Measurements from ENCODE around the gene TRPT1. TPM values are rescaled to one million over a fixed set of nuclear protein-coding genes. Genes with fewer than 3 reads are reported as not detected.

TRPT1 gene
- total and polyA plus RNA-seq, 9 of the 15 experiments (the other 6 are each of a cell fraction or from before 2014, with no cell fraction given): 4.6 to 41.7 (median 23.1) TPM

- 0 out of 2 replicates have a peak, but pooled peaks have one; percentile 21 for TF ChIP-seq ZBTB1 (CRISPR knock-in tag; IDR thresholded peaks at IDR 0.05; ENCODE audit: borderline replicate concordance, low read depth)
- no peak; the same call in 1 of the 2 replicates for TF ChIP-seq GATAD2B (IDR thresholded peaks at IDR 0.05; ENCODE audit: borderline replicate concordance)
- no peak for TF ChIP-seq NFYB (IDR thresholded peaks at IDR 0.05; ENCODE audit: extremely low read depth, insufficient read length)
- TF ChIP-seq L3MBTL2 (IDR thresholded peaks at IDR 0.05): no peak
- TF ChIP-seq POU5F1 (IDR thresholded peaks at IDR 0.05; ENCODE audit: borderline replicate concordance, low read depth, low read length, partially characterized antibody): no peak
- TF ChIP-seq SRSF3 (IDR thresholded peaks at IDR 0.05; ENCODE audit: insufficient read depth, low read length): no peak
- TF ChIP-seq ZBTB34 (CRISPR knock-in tag; IDR thresholded peaks at IDR 0.05): no peak
- TF ChIP-seq ZNF24 (IDR thresholded peaks at IDR 0.05): no peak
- no peak for TF ChIP-seq FOXJ2 (tag; IDR thresholded peaks at IDR 0.05)
- no peak for TF ChIP-seq ZNF785 (CRISPR knock-in tag; IDR thresholded peaks at IDR 0.05)
- TF ChIP-seq MCM3 (IDR thresholded peaks at IDR 0.05): no peak
- TF ChIP-seq CBX5 (IDR thresholded peaks at IDR 0.05; ENCODE audit: borderline replicate concordance, low read depth): no peak
- TF ChIP-seq MITF (IDR thresholded peaks at IDR 0.05): no peak
- 0 out of 2 replicates have a peak, but pooled peaks have one; percentile 8 for TF ChIP-seq ZNF263 (CRISPR knock-in tag; IDR thresholded peaks at IDR 0.05; ENCODE audit: borderline replicate concordance)
- no peak for TF ChIP-seq YBX1 (IDR thresholded peaks at IDR 0.05)
- TF ChIP-seq PRMT5 (CRISPR knock-in tag; IDR thresholded peaks at IDR 0.05): no peak
- TF ChIP-seq ZNF133 (CRISPR knock-in tag; IDR thresholded peaks at IDR 0.05): no peak
- TF ChIP-seq, protein P1, sequence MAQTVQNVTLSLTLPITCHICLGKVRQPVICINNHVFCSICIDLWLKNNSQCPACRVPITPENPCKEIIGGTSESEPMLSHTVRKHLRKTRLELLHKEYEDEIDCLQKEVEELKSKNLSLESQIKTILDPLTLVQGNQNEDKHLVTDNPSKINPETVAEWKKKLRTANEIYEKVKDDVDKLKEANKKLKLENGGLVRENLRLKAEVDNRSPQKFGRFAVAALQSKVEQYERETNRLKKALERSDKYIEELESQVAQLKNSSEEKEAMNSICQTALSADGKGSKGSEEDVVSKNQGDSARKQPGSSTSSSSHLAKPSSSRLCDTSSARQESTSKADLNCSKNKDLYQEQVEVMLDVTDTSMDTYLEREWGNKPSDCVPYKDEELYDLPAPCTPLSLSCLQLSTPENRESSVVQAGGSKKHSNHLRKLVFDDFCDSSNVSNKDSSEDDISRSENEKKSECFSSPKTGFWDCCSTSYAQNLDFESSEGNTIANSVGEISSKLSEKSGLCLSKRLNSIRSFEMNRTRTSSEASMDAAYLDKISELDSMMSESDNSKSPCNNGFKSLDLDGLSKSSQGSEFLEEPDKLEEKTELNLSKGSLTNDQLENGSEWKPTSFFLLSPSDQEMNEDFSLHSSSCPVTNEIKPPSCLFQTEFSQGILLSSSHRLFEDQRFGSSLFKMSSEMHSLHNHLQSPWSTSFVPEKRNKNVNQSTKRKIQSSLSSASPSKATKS (CRISPR knock-in tag; IDR thresholded peaks at IDR 0.05): no peak
- 0 out of 2 replicates have a peak, but pooled peaks have one; percentile 26 for TF ChIP-seq NR3C1 (CRISPR knock-in tag; IDR thresholded peaks at IDR 0.05)
- TF ChIP-seq JUND (IDR thresholded peaks at IDR 0.05; ENCODE audit: borderline replicate concordance, low read depth, low read length): no peak
- TF ChIP-seq JUND (tag; IDR thresholded peaks at IDR 0.05; ENCODE audit: borderline replicate concordance, low read depth, low read length): no peak
- no peak for TF ChIP-seq HES1 (IDR thresholded peaks at IDR 0.05; ENCODE audit: low read depth)
- TF ChIP-seq FOXK1 (CRISPR knock-in tag; IDR thresholded peaks at IDR 0.05; ENCODE audit: borderline replicate concordance): no peak
- no peak for TF ChIP-seq ZBTB17 (CRISPR knock-in tag; IDR thresholded peaks at IDR 0.05)
- TF ChIP-seq SMAD2 (IDR thresholded peaks at IDR 0.05; ENCODE audit: low read depth, low read length): no peak
Observed at GRCh38 chr11:64241491-64242374, 15.7 kb upstream of the TRPT1 start (continued).
